K562 (cell line): ENCODE measurements around the gene GCK. TPM values are rescaled to one million over a fixed set of nuclear protein-coding genes. Genes with fewer than 3 reads are reported as not detected.

Experiments used
- ATAC-seq: fragments of 200-7000 bp; cut with Tn5 transposase; 3 replicates; pipeline ENCODE4 v1.9.1; 2020; ENCODE audit warnings: moderate library complexity
- BruUV-seq: library from RNA; stranded (reverse); fragments of 400-500 nt; replicated peaks from 2 replicates; lab custom pipeline; 2021; lab: Mats Ljungman, UMichigan
- CTCF ChIA-PET: fragments of 300-600 bp; formaldehyde crosslinking; extraction: SDS; loops from one replicate; lab custom pipeline; 2021; ENCODE audit warnings: low intra/inter-chr PET ratio; lab: Yijun Ruan, JAX
- POLR2A ChIA-PET: fragments of 300-600, 350-650 bp; sonication (Branson Sonifier 250); formaldehyde crosslinking; extraction: SDS; loops from one replicate; lab custom pipeline; 2021; ENCODE audit warnings: antibody characterized with exemption, inconsistent platforms; lab: Yijun Ruan, JAX
- DNase-seq, 4 experiments: peaks; one replicate each; pipeline versions ENCODE4 v3.0.0 to v3.0.0-alpha.2; 2011 to 2018; ENCODE audit warnings: low spot score in 3 of 4, mixed read lengths in 3 of 4; ENCODE audit errors: extremely low read depth in 1 of 4
- FAIRE-seq: peaks from 2 replicates; lab custom pipeline; 2011; peaks lifted over from hg19 to GRCh38; lab: Jason Lieb, UNC
- H2AFZ ChIP-seq: 2 replicates; pipeline ENCODE4 v1.6.0; 2011; ENCODE audit warnings: low read depth, low read length, control low read depth, inconsistent platforms
- H3K27ac ChIP-seq: fragments of 200-600 bp; 3 replicates; pipeline ENCODE4 v1.8.0; 2011; ENCODE audit warnings: low read depth, mild to moderate bottlenecking, control low read depth, inconsistent platforms, low read length, moderate library complexity, mixed read lengths; ENCODE audit errors: extremely low read depth
- H3K27me3 ChIP-seq, 2 experiments: fragments of 300-600 bp in 1 of 2; 2 replicates in 1 of 2; 3 replicates in 1 of 2; pipeline versions ENCODE4 v1.6.0 to v1.8.0; 2011; ENCODE audit warnings: inconsistent platforms in 2 of 2, low read length in 2 of 2, mild to moderate bottlenecking in 1 of 2, mixed read lengths in 1 of 2, moderate library complexity in 1 of 2; ENCODE audit not compliant: control insufficient read depth in 2 of 2, insufficient read depth in 2 of 2
- H3K36me3 ChIP-seq: fragments of 300-600 bp; 3 replicates; pipeline ENCODE4 v1.8.0; 2011; ENCODE audit warnings: mild to moderate bottlenecking, low read length, inconsistent platforms; ENCODE audit not compliant: control insufficient read depth, insufficient read depth
- H3K4me1 ChIP-seq, 2 experiments: fragments of 200-600 bp in 1 of 2; replicated peaks in 1 of 2; 2 replicates in 1 of 2; 3 replicates in 1 of 2; pipeline versions ENCODE4 v1.5.1 to v1.8.0; 2011; ENCODE audit warnings: inconsistent platforms in 2 of 2, low read length in 2 of 2, mild to moderate bottlenecking in 1 of 2, mixed read lengths in 1 of 2, moderate library complexity in 1 of 2; ENCODE audit not compliant: control insufficient read depth in 2 of 2, insufficient read depth in 2 of 2
- H3K4me2 ChIP-seq: 2 replicates; pipeline ENCODE4 v1.6.1; 2011; ENCODE audit warnings: low read length, control low read depth, inconsistent platforms, mixed read lengths; ENCODE audit not compliant: insufficient read depth
- H3K4me3 ChIP-seq: fragments of 200-600 bp; sonication (generic), shearing (Covaris generic); 2 replicates; pipeline ENCODE4 v1.5.1; 2016; ENCODE audit warnings: control low read depth, inconsistent platforms
- H3K79me2 ChIP-seq: fragments of 200-600 bp; 3 replicates; pipeline ENCODE4 v1.8.0; 2011; ENCODE audit warnings: low read length, inconsistent platforms; ENCODE audit not compliant: control insufficient read depth, insufficient read depth
- H3K9ac ChIP-seq, 2 experiments: 2 replicates each; pipeline versions ENCODE4 v1.6.0 to v1.6.1; 2011; ENCODE audit warnings: low read depth in 2 of 2, low read length in 2 of 2, control low read depth in 1 of 2, inconsistent platforms in 1 of 2, mild to moderate bottlenecking in 1 of 2, mixed read lengths in 1 of 2; ENCODE audit not compliant: insufficient read depth in 1 of 2
- H3K9me1 ChIP-seq: one replicate; pipeline ENCODE4 v1.6.0; 2011; ENCODE audit warnings: inconsistent platforms, mild to moderate bottlenecking, low read length, moderate library complexity; ENCODE audit not compliant: control insufficient read depth, insufficient read depth
- H3K9me3 ChIP-seq: replicated peaks from 2 replicates; pipeline ENCODE4 v1.5.1; 2011; ENCODE audit warnings: low read depth, low read length, inconsistent platforms; ENCODE audit not compliant: control insufficient read depth, insufficient read depth
- H4K20me1 ChIP-seq: replicated peaks from 2 replicates; pipeline ENCODE4 v1.6.1; 2011; ENCODE audit warnings: low read length, inconsistent platforms, mixed read lengths; ENCODE audit not compliant: control insufficient read depth, insufficient read depth
- MCM5 ChIP-seq: fragments of 450-650 bp; IDR thresholded peaks from 2 replicates; pipeline ENCODE4 v1.6.1; 2016; ENCODE audit warnings: low read depth
- MEIS2 ChIP-seq: fragments of 450-650 bp; IDR thresholded peaks from 2 replicates; pipeline ENCODE4 v1.6.1; 2014; ENCODE audit warnings: mild to moderate bottlenecking; ENCODE audit not compliant: partially characterized antibody
- POLR2A ChIP-seq: fragments of 450-650 bp; conservative IDR thresholded peaks from 2 replicates; pipeline ENCODE4 v1.6.1; 2016
- SPI1 ChIP-seq: IDR thresholded peaks from 2 replicates; pipeline ENCODE4 v1.6.1; 2011; ENCODE audit warnings: low read depth, low read length, control low read depth, borderline replicate concordance
- YBX1 ChIP-seq: fragments of 450-650 bp; IDR thresholded peaks from 2 replicates; pipeline ENCODE4 v1.7.1; 2016; ENCODE audit warnings: mild to moderate bottlenecking
- YY1 ChIP-seq, 3 experiments: IDR thresholded peaks; 2 replicates each; pipeline ENCODE4 v1.6.1; 2011; ENCODE audit warnings: low read length in 2 of 3, mild to moderate bottlenecking in 2 of 3, moderate library complexity in 2 of 3, borderline replicate concordance in 1 of 3, control low read depth in 1 of 3, low read depth in 1 of 3; ENCODE audit not compliant: insufficient read depth in 3 of 3, insufficient replicate concordance in 2 of 3, control insufficient read depth in 1 of 3, insufficient read length in 1 of 3; ENCODE audit errors: extremely low read depth in 1 of 3
- ZNF431 ChIP-seq: sonication (generic); formaldehyde crosslinking; IDR thresholded peaks from 2 replicates; pipeline ENCODE4 v1.8.0; 2022; ENCODE audit warnings: mild to moderate bottlenecking, missing genetic modification reagents
- WGBS: fragments of 100-300 bp; shearing (Covaris generic); methylation state at CpG from one replicate; pipeline ENCODE4 v1.1.6; 2016; ENCODE audit warnings: low coverage, mixed read lengths; ENCODE audit not compliant: insufficient coverage; ENCODE audit errors: missing lambda C conversion rate; 5-methylcytosine and 5-hydroxymethylcytosine counted together
- in situ Hi-C: fragments of 300-500 bp; cut with MboI; formaldehyde crosslinking; loops from 4 replicates; pipeline ENCODE4 v1.15.0; 2018; ENCODE audit warnings: inconsistent platforms, mixed read lengths
- intact Hi-C: fragments of 100-400 bp; cut with micrococcal nuclease; formaldehyde crosslinking; loops from 2 replicates; pipeline ENCODE4 v1.14.2; 2022
- polyA plus RNA-seq, 8 experiments: library from polyadenylated mRNA; depleted of rRNA in 4 of 8; stranded (reverse) in 5 of 8; unstranded in 3 of 8; fragments of >200 nt; fragmentation: Nextera tagmentation in 2 of 8; fragmentation: Illumina TruSeq in 1 of 8; extraction: Ambion mirVana in 2 of 8; extraction: Trizol in 1 of 8; gene quantifications; 2 replicates each; pipeline versions ENCODE4 v1.2.1 to v1.2.3, GENCODE V29; 2011 to 2014; ENCODE audit warnings: inconsistent platforms in 1 of 8, missing spikeins in 1 of 8
- total RNA-seq, 7 experiments: library from RNA; depleted of rRNA in 6 of 7; stranded (reverse); fragments of >200 nt in 6 of 7; fragmentation: Illumina TruSeq in 2 of 7; extraction: Trizol in 2 of 7; gene quantifications; 2 replicates each; pipeline versions ENCODE4 v1.2.1 to v1.2.3, GENCODE V29; 2011 to 2021; ENCODE audit warnings: low replicate concordance in 1 of 7
- TF ChIP-seq, protein P1 (sequence below): fragments of 450-650 bp; IDR thresholded peaks from 2 replicates; pipeline ENCODE4 v1.6.1; 2016
- TF ChIP-seq, protein P2 (sequence below): fragments of 450-650 bp; IDR thresholded peaks from 2 replicates; pipeline ENCODE4 v1.6.1; 2017; ENCODE audit warnings: antibody characterized with exemption, mild to moderate bottlenecking

GCK gene
- total and polyA plus RNA-seq, 9 of the 15 experiments (the other 6 are each of a cell fraction or from before 2014, with no cell fraction given): 0.11 to 0.55 (median 0.16) TPM; not detected in 3

DNA sequence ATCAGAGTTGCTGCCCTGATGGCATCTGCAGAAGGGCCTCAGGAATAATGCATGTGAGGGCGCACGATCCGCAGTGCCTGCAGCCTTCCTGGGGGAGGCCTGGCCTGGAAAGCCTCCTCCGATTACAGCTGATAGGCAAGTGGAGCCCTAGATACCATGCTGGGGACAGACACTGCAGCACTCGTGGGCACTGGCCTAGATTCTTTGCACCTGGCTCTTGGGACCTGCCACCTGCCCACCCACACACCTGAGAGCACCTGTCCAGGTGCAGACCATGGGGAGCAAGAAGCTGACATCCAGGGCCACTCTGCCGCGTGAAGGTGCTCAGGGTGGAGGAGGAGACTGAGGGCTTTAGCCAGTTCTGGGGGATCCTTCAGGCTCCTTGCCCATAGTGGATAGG lies 26.3 kb upstream of the GCK start:
- Histone ChIP-seq H3K9me3 (no peaks in the 10 kb centered on the region), H3K9ac (no peak overlapping the region), H3K36me3 (peaks cover 28% of the 10 kb centered on the region; the same call in 2 of the 3 replicates), H3K27ac (no peak overlapping the region), H3K27me3 (no peaks in the 10 kb centered on the region), H3K79me2 (no peaks in the 10 kb centered on the region), H3K4me2 (no peak overlapping the region), H3K4me3 (no peak overlapping the region), H3K4me1 (peaks cover 13 to 57% of the 10 kb centered on the region in 2 experiments; a peak in 4 of 5 replicates), H4K20me1 (peaks cover 15% of the 10 kb centered on the region), H3K9me1 (peaks cover 9% of the 10 kb centered on the region), H2AFZ (no peak overlapping the region)
- in situ Hi-C loops: no loop called here
- ATAC-seq (no peak), FAIRE-seq (no peak), DNase-seq (no peak)
- BruUV-seq: no TSS peak
- TF ChIP-seq ZNF431 (CRISPR knock-in tag): no peak
- intact Hi-C loops: no loop called here
- POLR2A ChIA-PET: interaction anchor here (1.1 to 2.1 kb wide), 2 partner anchors 13 to 63 kb away, joined by 4 to 8 read pairs; no protein-coding TSS in a partner anchor
- 68% methylated on average over 7 of the region's 7 CpGs for whole genome bisulfite sequencing
- CTCF ChIA-PET: no interaction called here

DNA sequence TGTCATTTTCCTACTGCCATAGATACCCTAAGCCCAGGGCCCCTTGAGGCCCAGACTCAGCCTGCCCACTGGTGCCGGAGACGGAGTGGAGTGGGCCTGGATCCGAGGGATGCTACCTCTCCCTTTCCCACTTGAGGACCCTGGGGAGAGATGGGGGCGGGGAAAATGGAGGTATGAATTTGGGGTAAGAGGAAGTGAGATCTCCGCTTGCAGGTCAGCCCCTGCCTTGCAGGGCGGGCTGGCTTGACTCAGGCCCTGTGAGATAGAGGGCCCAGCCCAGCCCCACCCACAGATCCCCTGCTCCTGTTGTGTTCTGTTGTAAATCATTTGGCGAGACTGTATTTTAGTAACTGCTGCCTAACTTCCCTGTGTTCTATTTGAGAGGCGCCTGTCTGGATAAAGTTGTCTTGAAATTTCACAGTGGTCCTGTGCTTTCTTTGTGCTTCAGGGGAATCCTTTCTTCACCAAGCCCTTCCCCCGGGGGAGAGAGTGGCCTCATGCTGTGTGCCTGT lies 24.7 kb upstream of the GCK start:
- Histone ChIP-seq H3K79me2 (no peaks in the 10 kb centered on the region), H3K4me1 (peaks cover 13 to 43% of the 10 kb centered on the region in 2 experiments; a peak in 4 of 5 replicates), H4K20me1 (peaks cover 15% of the 10 kb centered on the region), H2AFZ (no peak overlapping the region), H3K36me3 (peaks cover 43% of the 10 kb centered on the region; the same call in 2 of the 3 replicates), H3K4me3 (no peak overlapping the region), H3K9me1 (peaks cover 9% of the 10 kb centered on the region), H3K9ac (peak overlapping the region; percentile 17 to 83; a peak in 3 of 4 replicates), H3K27me3 (no peaks in the 10 kb centered on the region), H3K27ac (peak overlapping the region; percentile 61; the same call in 2 of the 3 replicates), H3K4me2 (peak overlapping the region; percentile 48; the same call in 1 of the 2 replicates), H3K9me3 (no peaks in the 10 kb centered on the region)
- ChIA-PET CTCF (no interaction called here), POLR2A (interaction anchor here (0.7 to 2.1 kb wide), 6 partner anchors 8 to 300 kb away, joined by 3 to 8 read pairs (median 4); no protein-coding TSS in a partner anchor)
- ATAC-seq (peak; percentile 68), FAIRE-seq (no peak), DNase-seq (peak; percentile 45 to 66 (median 57))
- no TSS peak for BruUV-seq
- in situ Hi-C loops (no loop called here), intact Hi-C loops (no loop called here)
- 44% methylated on average over 7 of the region's 9 CpGs for WGBS
- TF ChIP-seq SPI1 (peak; percentile 84), MEIS2 (peak; percentile 47), YY1 (IDR thresholded peaks at IDR 0.05; ENCODE audit: borderline replicate concordance in 1 of 3, control insufficient read depth in 1 of 3, extremely low read depth in 1 of 3, insufficient read depth in 3 of 3, insufficient read length in 1 of 3, insufficient replicate concordance in 2 of 3, low read depth in 1 of 3, low read length in 2 of 3) (peak in 1 of 3 experiments; percentile 11), MCM5 (no peak), YBX1 (no peak), POLR2A (0 out of 2 replicates have a peak, but pooled peaks have one; percentile 35)
- TF ChIP-seq, protein P1, sequence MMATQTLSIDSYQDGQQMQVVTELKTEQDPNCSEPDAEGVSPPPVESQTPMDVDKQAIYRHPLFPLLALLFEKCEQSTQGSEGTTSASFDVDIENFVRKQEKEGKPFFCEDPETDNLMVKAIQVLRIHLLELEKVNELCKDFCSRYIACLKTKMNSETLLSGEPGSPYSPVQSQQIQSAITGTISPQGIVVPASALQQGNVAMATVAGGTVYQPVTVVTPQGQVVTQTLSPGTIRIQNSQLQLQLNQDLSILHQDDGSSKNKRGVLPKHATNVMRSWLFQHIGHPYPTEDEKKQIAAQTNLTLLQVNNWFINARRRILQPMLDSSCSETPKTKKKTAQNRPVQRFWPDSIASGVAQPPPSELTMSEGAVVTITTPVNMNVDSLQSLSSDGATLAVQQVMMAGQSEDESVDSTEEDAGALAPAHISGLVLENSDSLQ: peak; percentile 61
- TF ChIP-seq, protein P2, sequence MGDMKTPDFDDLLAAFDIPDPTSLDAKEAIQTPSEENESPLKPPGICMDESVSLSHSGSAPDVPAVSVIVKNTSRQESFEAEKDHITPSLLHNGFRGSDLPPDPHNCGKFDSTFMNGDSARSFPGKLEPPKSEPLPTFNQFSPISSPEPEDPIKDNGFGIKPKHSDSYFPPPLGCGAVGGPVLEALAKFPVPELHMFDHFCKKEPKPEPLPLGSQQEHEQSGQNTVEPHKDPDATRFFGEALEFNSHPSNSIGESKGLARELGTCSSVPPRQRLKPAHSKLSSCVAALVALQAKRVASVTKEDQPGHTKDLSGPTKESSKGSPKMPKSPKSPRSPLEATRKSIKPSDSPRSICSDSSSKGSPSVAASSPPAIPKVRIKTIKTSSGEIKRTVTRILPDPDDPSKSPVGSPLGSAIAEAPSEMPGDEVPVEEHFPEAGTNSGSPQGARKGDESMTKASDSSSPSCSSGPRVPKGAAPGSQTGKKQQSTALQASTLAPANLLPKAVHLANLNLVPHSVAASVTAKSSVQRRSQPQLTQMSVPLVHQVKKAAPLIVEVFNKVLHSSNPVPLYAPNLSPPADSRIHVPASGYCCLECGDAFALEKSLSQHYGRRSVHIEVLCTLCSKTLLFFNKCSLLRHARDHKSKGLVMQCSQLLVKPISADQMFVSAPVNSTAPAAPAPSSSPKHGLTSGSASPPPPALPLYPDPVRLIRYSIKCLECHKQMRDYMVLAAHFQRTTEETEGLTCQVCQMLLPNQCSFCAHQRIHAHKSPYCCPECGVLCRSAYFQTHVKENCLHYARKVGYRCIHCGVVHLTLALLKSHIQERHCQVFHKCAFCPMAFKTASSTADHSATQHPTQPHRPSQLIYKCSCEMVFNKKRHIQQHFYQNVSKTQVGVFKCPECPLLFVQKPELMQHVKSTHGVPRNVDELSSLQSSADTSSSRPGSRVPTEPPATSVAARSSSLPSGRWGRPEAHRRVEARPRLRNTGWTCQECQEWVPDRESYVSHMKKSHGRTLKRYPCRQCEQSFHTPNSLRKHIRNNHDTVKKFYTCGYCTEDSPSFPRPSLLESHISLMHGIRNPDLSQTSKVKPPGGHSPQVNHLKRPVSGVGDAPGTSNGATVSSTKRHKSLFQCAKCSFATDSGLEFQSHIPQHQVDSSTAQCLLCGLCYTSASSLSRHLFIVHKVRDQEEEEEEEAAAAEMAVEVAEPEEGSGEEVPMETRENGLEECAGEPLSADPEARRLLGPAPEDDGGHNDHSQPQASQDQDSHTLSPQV: no peak
